Peyer's patch (tissue), 4 donors: Measurements from ENCODE around the gene AANAT. TPM values are rescaled to one million over a fixed set of nuclear protein-coding genes. Genes with fewer than 3 reads are reported as not detected.

ENCODE experiments used
- DNase-seq, 3 donors: peaks; one replicate each; pipeline ENCODE4 v3.0.0-alpha.2; 2017 to 2019
- H3K27ac ChIP-seq, 4 donors: fragments of 200-600 bp; sonication (generic); one replicate each; pipeline ENCODE4 v1.5.1; 2016 to 2019
- H3K27me3 ChIP-seq, 2 donors: fragments of 200-600 bp; sonication (generic); one replicate each; pipeline ENCODE4 v1.5.1; 2019
- H3K36me3 ChIP-seq, 3 donors: fragments of 200-600 bp; sonication (generic); one replicate each; pipeline ENCODE4 v1.5.1; 2016 to 2019
- H3K4me1 ChIP-seq, 4 donors: fragments of 200-600 bp; sonication (generic); one replicate each; pipeline ENCODE4 v1.5.1; 2016 to 2019
- H3K4me3 ChIP-seq, 4 donors: fragments of 200-600 bp; sonication (generic); 1 replicate in 3 of 4; 2 replicates in 1 of 4; pipeline ENCODE4 v1.5.1; 2016 to 2019; ENCODE audit warnings: mild to moderate bottlenecking in 1 of 4
- H3K9me3 ChIP-seq, 4 donors: fragments of 200-600 bp; sonication (generic); one replicate each; pipeline ENCODE4 v1.5.1; 2016 to 2019; ENCODE audit warnings: mild to moderate bottlenecking in 1 of 4
- POLR2A ChIP-seq, 2 donors: fragments of 450-650 bp; IDR thresholded peaks; one replicate each; pipeline ENCODE4 v1.5.1; 2017; ENCODE audit warnings: antibody characterized with exemption in 2 of 2, mild to moderate bottlenecking in 2 of 2, moderate library complexity in 2 of 2
- total RNA-seq, 4 donors: library from RNA; depleted of rRNA; stranded (reverse); fragments of >200 nt; gene quantifications; one replicate each; pipeline ENCODE4 v1.1.0, GENCODE V29; 2016
- TF ChIP-seq, protein P1 (sequence below), 6 experiments: fragments of 450-650 bp in 4 of 6; fragments of 200-600 bp in 2 of 6; sonication (generic) in 1 of 6; IDR thresholded peaks; one replicate each; pipeline ENCODE4 v1.5.1; 2017 to 2019; ENCODE audit warnings: antibody characterized with exemption in 6 of 6, mild to moderate bottlenecking in 3 of 6, moderate library complexity in 1 of 6

AANAT gene
- total RNA-seq, 4 donors from 2014 or later: not detected

DNA sequence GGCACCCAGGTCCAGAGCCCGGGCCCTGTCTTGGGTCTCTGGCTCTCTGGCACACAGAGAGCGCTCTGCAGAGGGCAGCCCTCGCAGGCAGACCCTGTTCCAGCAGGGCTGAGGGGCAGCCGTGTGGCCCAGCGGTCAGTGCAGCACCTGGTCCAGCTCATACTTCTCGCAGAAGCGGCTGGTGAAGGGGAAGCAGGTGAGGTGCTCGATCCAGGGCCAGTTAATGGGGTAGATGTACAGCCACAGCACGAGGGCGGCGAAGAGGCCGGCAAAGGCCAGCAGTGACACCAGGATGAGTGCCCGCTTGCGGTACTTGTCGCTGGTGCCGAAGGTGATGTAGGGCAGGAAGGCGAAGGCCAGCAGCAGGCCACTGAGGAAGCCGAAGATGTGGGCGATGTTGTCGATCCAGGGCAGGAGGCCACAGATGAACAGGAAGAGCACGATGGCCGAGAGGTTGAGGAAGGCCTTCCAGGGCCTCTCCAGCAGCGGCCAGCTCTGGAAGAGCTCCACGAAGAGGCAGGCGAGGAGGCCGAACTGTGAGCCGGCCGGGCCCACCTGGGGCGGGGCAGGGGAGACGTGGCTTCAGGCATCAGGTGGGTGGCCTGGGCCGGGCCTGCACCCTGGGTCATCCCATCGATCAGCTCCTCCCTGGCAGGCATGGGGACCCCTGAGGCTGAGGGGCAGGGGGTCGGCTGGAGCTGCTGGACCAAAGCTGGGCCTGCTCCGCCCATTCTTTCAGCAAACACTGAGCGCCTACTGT is 4.3 kb downstream of the AANAT start:
- TF ChIP-seq, protein P1, sequence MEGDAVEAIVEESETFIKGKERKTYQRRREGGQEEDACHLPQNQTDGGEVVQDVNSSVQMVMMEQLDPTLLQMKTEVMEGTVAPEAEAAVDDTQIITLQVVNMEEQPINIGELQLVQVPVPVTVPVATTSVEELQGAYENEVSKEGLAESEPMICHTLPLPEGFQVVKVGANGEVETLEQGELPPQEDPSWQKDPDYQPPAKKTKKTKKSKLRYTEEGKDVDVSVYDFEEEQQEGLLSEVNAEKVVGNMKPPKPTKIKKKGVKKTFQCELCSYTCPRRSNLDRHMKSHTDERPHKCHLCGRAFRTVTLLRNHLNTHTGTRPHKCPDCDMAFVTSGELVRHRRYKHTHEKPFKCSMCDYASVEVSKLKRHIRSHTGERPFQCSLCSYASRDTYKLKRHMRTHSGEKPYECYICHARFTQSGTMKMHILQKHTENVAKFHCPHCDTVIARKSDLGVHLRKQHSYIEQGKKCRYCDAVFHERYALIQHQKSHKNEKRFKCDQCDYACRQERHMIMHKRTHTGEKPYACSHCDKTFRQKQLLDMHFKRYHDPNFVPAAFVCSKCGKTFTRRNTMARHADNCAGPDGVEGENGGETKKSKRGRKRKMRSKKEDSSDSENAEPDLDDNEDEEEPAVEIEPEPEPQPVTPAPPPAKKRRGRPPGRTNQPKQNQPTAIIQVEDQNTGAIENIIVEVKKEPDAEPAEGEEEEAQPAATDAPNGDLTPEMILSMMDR (IDR thresholded peaks at IDR 0.05): no peak
- no peak for TF ChIP-seq POLR2A (IDR thresholded peaks at IDR 0.05)
- no peaks in the 10 kb centered on the region for H3K27me3 ChIP-seq
- no peaks in the 10 kb centered on the region for H3K4me1 ChIP-seq
- H3K27ac ChIP-seq: no peak overlapping the region
- H3K4me3 ChIP-seq: no peak overlapping the region
- H3K36me3 ChIP-seq: peaks cover 0 to 11% (median 0%) of the 10 kb centered on the region in 3 donors
- no peaks in the 10 kb centered on the region for H3K9me3 ChIP-seq
- no peak for DNase-seq

- Histone ChIP-seq H3K36me3 (peaks cover 0 to 11% (median 0%) of the 10 kb centered on the region in 3 donors), H3K4me3 (no peak overlapping the region), H3K9me3 (no peaks in the 10 kb centered on the region), H3K27me3 (no peaks in the 10 kb centered on the region), H3K4me1 (no peaks in the 10 kb centered on the region), H3K27ac (no peak overlapping the region)
- no peak for TF ChIP-seq POLR2A (IDR thresholded peaks at IDR 0.05)
- TF ChIP-seq, protein P1 (IDR thresholded peaks at IDR 0.05): no peak
- no peak for DNase-seq
These were observed 4.8 kb downstream of the AANAT start for GRCh38 chr17:76472258-76472645.

DNA sequence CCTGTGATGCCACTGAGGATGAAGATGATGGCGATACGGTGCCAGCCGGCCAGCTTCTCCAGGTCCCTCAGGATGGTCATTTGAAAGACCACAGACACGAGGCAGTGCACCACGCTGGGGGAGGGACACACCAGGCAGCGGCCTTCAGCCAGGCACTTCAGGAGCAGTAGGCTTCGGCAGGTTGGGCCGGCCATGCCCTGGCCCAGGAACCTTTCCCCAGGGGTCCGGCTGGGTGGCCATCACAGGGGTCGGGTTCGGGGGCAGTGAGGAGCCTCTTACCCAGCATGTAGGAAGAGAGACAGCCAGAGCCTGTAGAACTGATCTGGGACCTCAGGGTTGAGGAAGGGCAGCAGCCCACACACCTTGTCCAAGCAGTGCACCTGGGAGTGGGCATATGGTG is 5.3 kb downstream of the AANAT start:
- H3K9me3 ChIP-seq: no peaks in the 10 kb centered on the region
- TF ChIP-seq POLR2A (IDR thresholded peaks at IDR 0.05): no peak
- TF ChIP-seq, protein P1 (IDR thresholded peaks at IDR 0.05): no peak
- H3K4me3 ChIP-seq: no peak overlapping the region
- peaks cover 0 to 11% (median 0%) of the 10 kb centered on the region in 3 donors for H3K36me3 ChIP-seq
- no peaks in the 10 kb centered on the region for H3K27me3 ChIP-seq
- H3K27ac ChIP-seq: no peak overlapping the region
- H3K4me1 ChIP-seq: no peaks in the 10 kb centered on the region
- no peak for DNase-seq

- no peak for TF ChIP-seq POLR2A (IDR thresholded peaks at IDR 0.05)
- TF ChIP-seq, protein P1 (IDR thresholded peaks at IDR 0.05): peak in 1 of 6 experiments; percentile 17
- Histone ChIP-seq H3K4me1 (no peaks in the 10 kb centered on the region), H3K4me3 (no peak overlapping the region), H3K27me3 (no peaks in the 10 kb centered on the region), H3K27ac (no peak overlapping the region), H3K9me3 (no peaks in the 10 kb centered on the region), H3K36me3 (peaks cover 0 to 16% (median 0%) of the 10 kb centered on the region in 3 donors)
- DNase-seq: no peak
These were observed 6.2 kb downstream of the AANAT start for GRCh38 chr17:76473541-76473985.

- Histone ChIP-seq H3K27ac (no peak overlapping the region), H3K36me3 (peaks cover 0 to 23% (median 0%) of the 10 kb centered on the region in 3 donors), H3K4me1 (peaks cover 0 to under 1% (median 0%) of the 10 kb centered on the region in 4 donors), H3K4me3 (no peak overlapping the region), H3K9me3 (no peaks in the 10 kb centered on the region), H3K27me3 (no peaks in the 10 kb centered on the region)
- no peak for TF ChIP-seq POLR2A (IDR thresholded peaks at IDR 0.05)
- TF ChIP-seq, protein P1 (IDR thresholded peaks at IDR 0.05): no peak
- no peak for DNase-seq
These were observed 6.8 kb downstream of the AANAT start for GRCh38 chr17:76474238-76474637.
